ENCODE data around the gene SV2C.

SV2C gene

DNA sequence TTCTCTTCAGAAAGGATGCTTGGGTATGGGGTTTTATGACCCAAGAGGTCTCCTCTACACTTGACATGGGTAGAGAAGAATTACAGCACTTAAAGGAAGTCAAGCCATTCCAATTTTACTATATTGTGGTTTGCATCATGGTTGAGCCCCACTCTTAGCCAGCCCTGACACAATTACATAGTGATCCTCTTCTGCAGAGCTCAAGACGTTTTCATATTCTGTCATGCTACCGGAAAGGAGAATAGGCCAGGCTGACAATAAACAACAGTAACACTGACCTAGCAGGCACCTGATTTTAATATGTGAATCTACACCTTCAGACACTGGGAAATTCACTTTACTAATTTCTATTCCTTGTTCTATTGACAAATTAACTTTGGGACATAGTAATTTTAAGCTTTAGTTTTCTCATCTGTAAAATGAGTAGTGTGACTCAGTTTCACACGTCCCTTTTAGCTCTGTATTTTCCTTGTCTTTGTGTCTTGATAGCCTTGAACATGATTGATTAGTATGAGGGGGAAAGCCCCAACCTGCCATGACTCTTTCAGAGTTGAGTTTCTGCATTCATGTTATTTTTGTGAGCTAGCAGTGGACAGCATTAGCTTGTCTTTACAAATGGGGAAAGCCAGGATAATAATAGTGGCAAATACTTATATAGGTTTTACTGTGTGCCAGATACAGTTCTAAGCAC, 83.8 kb downstream of the SV2C start:
- TF ChIP-seq CTCF (IDR thresholded peaks at IDR 0.05; ENCODE audit: low read depth, low read length) = no peak
- DNase-seq (ENCODE audit: low read depth in 2 of 2) = no peak
- no peak overlapping the region for H3K4me3 ChIP-seq (replicated peaks in 1 of 2; ENCODE audit: low read depth in 2 of 2, low read length in 2 of 2)

- no peak for DNase-seq (ENCODE audit: low read depth in 2 of 2)
- TF ChIP-seq CTCF (IDR thresholded peaks at IDR 0.05; ENCODE audit: low read depth, low read length) = no peak
- no peak overlapping the region for H3K4me3 ChIP-seq (replicated peaks in 1 of 2; ENCODE audit: low read depth in 2 of 2, low read length in 2 of 2)
Observed at GRCh38 chr5:76169146-76169905, 86.1 kb downstream of the SV2C start.

- no peak for DNase-seq (ENCODE audit: low read depth in 2 of 2)
- TF ChIP-seq CTCF (IDR thresholded peaks at IDR 0.05; ENCODE audit: low read depth, low read length) = no peak
- H3K4me3 ChIP-seq (replicated peaks in 1 of 2; ENCODE audit: low read depth in 2 of 2, low read length in 2 of 2) = no peak overlapping the region
Observed at GRCh38 chr5:76174101-76174500, 90.9 kb downstream of the SV2C start.

GRCh38 chr5:76175051-76175666, 92.0 kb downstream of the SV2C start:
- peak; percentile 80 for TF ChIP-seq CTCF (IDR thresholded peaks at IDR 0.05; ENCODE audit: low read depth, low read length)

DNA sequence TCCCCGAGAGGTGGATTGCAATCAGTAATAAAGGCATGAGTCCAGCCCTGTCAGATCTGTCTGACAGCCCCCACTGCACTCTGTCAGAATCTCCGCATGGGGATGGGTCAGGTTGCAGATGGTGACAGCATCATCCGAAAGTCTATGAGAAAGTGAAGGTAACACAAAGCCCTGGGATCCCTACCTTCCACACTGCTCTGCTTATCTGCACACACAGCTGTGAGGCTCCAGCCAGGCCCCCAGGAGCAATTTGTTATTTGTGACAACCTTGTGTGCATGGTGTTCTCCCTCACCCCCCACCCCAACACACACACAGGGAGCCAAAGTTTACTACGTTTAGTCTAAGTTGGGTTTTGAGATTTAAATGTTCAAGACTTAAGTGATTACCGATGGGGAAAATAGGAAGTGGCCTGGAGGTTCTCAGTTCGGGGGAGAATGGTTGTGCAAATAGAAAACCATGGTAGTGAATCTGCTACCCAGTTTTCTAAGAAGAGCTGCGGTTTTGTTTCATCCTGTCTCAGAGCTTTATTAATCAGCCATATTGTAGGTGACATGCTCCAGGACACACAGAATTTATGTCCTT, 92.7 kb downstream of the SV2C start:
- TF ChIP-seq CTCF (IDR thresholded peaks at IDR 0.05; ENCODE audit: low read depth, low read length) = no peak
- no peak overlapping the region for H3K4me3 ChIP-seq (replicated peaks in 1 of 2; ENCODE audit: low read depth in 2 of 2, low read length in 2 of 2)
- no peak for DNase-seq (ENCODE audit: low read depth in 2 of 2)

More at GRCh38 chr5:76175051-76175666, 92.0 kb downstream of the SV2C start:
- DNase-seq (ENCODE audit: low read depth in 2 of 2) = peak; percentile 42 to 60
- H3K4me3 ChIP-seq (replicated peaks in 1 of 2; ENCODE audit: low read depth in 2 of 2, low read length in 2 of 2) = no peak overlapping the region

DNA sequence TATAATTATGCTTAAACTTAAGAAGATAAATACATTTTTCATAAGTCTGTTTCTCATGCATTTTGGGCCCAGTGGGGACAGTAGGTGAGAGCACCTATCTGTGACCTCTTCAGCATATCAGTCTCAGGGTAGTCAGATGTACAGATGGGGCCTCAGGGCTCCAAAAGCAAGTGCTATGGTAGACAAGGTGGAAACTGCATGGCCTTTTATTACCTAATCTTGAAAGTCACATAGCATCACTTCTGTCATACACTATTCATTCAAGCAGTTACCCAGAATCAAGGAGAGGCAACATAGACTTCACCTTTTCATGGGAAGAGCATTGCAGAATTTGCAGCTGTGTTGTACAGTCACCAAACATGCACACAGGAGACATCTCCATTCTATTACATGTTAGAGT, 94.8 kb downstream of the SV2C start:
- DNase-seq (ENCODE audit: low read depth in 2 of 2) = no peak
- TF ChIP-seq CTCF (IDR thresholded peaks at IDR 0.05; ENCODE audit: low read depth, low read length) = no peak
- no peak overlapping the region for H3K4me3 ChIP-seq (replicated peaks in 1 of 2; ENCODE audit: low read depth in 2 of 2, low read length in 2 of 2)

Data from cardiac fibroblast (primary cell).